Kidney epithelial cell (primary cell): ENCODE results near the gene OR6K2. TPM values are rescaled to one million over a fixed set of nuclear protein-coding genes. Genes with fewer than 3 reads are reported as not detected.
"Not testable (repeated sequence)": the region's sequence is repeated elsewhere in the genome, so short reads cannot be mapped to it uniquely, and the experiment has no call there.

Source experiments
- DNase-seq: peaks from one replicate; pipeline ENCODE4 v3.0.0-alpha.2; 2010; ENCODE audit warnings: low read depth
- H3K27me3 ChIP-seq: 2 replicates; pipeline ENCODE4 v1.6.0; 2011; ENCODE audit warnings: low read length; ENCODE audit not compliant: control insufficient read depth, insufficient read depth
- H3K36me3 ChIP-seq: 2 replicates; pipeline ENCODE4 v1.5.1; 2011; ENCODE audit warnings: low read length; ENCODE audit not compliant: control insufficient read depth, insufficient read depth
- H3K4me3 ChIP-seq: 2 replicates; pipeline ENCODE4 v1.5.1; 2011; ENCODE audit warnings: low read depth, mild to moderate bottlenecking, control low read depth, low read length
- total RNA-seq: library from RNA; depleted of rRNA; stranded (reverse); fragments of >200 nt; gene quantifications from 2 replicates; pipeline ENCODE4 v1.2.3, GENCODE V29; 2015
- TF ChIP-seq, protein P1 (sequence below): IDR thresholded peaks from 2 replicates; pipeline ENCODE4 v1.5.1; 2011; ENCODE audit warnings: mild to moderate bottlenecking, moderate library complexity, low read length, control low read depth, inconsistent platforms; ENCODE audit not compliant: insufficient read depth, poor library complexity, severe bottlenecking

The OR6K2 gene
- total RNA-seq, 1 donor from 2014 or later = not detected

DNA sequence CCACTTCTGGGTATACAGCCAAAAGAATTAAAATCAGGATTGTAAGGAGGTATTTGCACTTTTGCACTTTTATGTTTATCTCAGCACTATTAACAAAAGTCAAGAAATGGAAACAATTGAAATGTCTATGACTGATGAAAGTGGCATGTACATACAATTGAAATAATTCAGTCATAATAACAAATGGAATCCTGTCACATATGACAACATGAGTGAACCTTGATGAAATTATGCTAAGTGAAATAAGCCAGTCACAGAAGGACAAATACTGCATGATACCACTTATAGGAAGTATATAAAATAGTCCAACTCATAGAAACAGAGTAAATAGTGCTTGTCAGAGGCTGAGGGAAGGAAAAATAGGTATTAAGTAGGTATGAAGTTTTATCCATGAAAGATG lies 10.6 kb downstream of the OR6K2 start:
- no peaks in the 10 kb centered on the region for H3K27me3 ChIP-seq
- no peaks in the 10 kb centered on the region for H3K36me3 ChIP-seq
- DNase-seq = no peak
- TF ChIP-seq, protein P1, sequence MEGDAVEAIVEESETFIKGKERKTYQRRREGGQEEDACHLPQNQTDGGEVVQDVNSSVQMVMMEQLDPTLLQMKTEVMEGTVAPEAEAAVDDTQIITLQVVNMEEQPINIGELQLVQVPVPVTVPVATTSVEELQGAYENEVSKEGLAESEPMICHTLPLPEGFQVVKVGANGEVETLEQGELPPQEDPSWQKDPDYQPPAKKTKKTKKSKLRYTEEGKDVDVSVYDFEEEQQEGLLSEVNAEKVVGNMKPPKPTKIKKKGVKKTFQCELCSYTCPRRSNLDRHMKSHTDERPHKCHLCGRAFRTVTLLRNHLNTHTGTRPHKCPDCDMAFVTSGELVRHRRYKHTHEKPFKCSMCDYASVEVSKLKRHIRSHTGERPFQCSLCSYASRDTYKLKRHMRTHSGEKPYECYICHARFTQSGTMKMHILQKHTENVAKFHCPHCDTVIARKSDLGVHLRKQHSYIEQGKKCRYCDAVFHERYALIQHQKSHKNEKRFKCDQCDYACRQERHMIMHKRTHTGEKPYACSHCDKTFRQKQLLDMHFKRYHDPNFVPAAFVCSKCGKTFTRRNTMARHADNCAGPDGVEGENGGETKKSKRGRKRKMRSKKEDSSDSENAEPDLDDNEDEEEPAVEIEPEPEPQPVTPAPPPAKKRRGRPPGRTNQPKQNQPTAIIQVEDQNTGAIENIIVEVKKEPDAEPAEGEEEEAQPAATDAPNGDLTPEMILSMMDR = no peak
- H3K4me3 ChIP-seq = no peak overlapping the region

DNA sequence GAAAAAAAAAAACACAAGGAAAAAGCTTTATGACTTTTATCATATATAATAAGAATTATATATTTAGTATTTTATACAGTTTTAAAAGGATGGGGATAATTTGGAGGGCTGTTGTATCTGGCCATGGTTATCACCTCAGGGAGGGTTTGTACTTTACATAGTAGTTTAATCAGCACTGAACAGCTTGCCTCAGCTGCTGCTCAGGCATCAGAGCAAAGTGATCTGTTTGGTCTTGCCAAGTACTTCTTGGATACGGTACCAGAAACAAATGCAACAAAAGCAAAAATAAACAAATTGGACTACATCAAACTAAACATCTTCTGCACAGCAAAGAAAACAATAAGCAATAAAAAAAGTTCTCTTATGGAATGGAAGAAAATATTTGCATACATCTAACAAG lies 11.3 kb downstream of the OR6K2 start:
- Histone ChIP-seq H3K36me3 (no peaks in the 10 kb centered on the region), H3K27me3 (no peaks in the 10 kb centered on the region), H3K4me3 (no peak overlapping the region)
- DNase-seq = no peak
- TF ChIP-seq, protein P1 = no peak

DNA sequence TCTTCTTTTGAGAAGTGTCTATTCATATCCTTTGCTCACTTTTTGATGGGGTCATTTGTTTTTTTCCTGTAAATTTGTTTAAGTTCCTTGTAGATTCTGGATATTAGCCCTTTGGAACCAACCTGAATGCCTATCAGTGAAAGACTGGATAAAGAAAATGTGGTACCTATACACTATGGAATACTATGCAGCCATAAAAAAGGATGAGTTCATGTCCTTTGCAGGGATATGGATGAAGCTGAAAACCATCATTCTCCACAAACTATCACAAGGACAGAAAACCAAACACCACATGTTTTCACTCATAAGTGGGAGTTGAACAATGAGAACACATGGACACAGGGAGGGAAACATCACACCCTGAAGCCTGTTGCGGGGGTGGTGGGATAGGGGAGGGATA lies 12.1 kb downstream of the OR6K2 start:
- H3K36me3 ChIP-seq = not testable (repeated sequence)

DNA sequence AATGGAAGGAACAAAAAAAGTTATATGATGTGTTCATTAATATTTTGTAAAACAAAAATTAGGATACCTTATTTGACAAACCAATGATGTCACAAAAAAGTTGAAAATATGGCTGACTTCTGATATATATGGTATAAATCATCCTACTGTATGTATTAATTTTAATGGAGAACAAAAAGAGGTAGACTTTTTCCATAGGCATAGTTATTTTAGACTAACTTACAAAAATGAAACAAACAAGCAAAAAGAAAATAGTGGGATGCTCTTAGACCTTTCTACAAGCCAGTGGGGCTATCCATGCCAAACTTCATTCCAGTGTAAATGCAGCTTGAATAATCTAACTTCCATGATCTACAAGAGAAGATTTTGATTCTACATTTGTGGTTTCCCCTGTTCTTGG lies 13.4 kb downstream of the OR6K2 start:
- TF ChIP-seq, protein P1 = no peak
- H3K4me3 ChIP-seq = no peak overlapping the region
- H3K27me3 ChIP-seq = no peaks in the 10 kb centered on the region
- H3K36me3 ChIP-seq = no peaks in the 10 kb centered on the region
- DNase-seq = no peak

More for the DNA sequence above, 12.1 kb downstream of the OR6K2 start:
- H3K27me3 ChIP-seq, H3K4me3 ChIP-seq, DNase-seq: not testable (repeated sequence)

DNA sequence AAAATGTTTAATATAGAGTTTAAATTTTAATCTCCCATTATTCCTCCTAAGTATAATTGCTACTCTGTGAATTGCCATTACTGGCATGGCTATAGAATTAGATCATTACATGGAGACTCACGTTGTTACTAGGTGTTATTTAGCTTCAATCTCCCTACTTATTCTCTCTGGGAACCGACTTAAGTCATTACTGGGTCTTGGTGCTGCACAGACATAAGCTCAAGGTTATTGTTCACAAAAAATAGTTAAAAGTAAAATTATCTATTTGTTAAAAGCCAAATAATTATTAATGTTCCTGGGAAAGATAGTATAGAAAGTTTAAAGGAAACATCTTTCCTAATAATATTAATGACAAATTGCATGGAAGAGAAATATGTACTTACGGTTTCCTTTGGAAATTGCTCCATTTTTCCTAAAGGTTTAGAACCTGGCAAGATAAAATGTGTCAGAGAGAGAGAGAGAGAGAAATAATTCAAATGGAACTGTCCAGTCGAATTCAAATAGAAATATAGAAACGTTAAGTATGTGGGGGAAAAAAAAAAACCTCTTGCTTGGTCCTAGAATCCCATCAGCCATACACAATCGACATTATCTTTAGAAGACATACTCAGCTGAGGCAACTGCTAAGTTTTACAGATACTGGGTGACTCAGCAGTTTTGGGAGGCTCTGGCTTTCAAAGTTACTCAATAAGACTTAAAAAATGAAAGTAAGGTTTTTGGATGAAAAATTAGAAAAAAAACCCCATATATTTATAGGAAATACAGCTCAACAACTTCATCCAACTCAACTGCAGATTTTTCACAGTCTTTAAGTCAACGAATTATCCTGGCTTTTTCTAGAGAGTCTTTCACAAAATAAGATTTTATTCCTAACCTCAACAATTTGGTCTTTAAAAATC lies 14.1 kb downstream of the OR6K2 start, which contains the start of gene SPTA1:
Gene SPTA1 (minus strand): TSS at position 605 of the 899 bp plus-strand sequence. CDS start 198 bp downstream, at position 407.
- H3K27me3 ChIP-seq = no peaks in the 10 kb centered on the region
- TF ChIP-seq, protein P1 = no peak
- no peak within 1 kb of the TSS for H3K4me3 ChIP-seq
- H3K36me3 ChIP-seq = no peaks in the 10 kb centered on the region
- no peak for DNase-seq

DNA sequence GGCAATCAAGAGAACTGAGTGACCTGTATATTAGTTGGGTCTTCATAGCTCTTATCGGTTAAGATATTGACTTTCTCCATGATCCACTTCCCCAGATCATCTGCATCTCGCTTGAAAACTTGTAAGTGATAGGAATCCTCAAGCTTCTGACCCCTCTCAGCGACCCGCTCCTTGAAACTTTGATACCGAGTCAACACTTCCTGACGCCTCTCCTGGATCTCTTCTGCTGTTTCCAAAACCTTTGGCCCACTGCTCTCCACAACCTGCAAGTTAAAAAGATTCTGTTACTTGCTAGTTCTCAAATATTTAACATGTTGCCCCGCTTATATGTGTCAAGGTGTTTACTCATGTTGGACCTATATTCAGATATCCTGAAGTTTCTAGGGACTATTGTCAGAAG lies 15.4 kb downstream of the OR6K2 start:
- Histone ChIP-seq H3K27me3 (no peaks in the 10 kb centered on the region), H3K36me3 (no peaks in the 10 kb centered on the region), H3K4me3 (no peak overlapping the region)
- DNase-seq = no peak
- TF ChIP-seq, protein P1 = no peak
